ENCODE results near the gene CRABP1. TPM values are rescaled to one million over a fixed set of nuclear protein-coding genes. Genes with fewer than 3 reads are reported as not detected.

Gene CRABP1
- total RNA-seq, result 1 to 10 TPM in 2 of 4 donors, under 1 TPM in 1, not detected in 1; 0.50 to 5.3 (median 3.6) TPM

DNA sequence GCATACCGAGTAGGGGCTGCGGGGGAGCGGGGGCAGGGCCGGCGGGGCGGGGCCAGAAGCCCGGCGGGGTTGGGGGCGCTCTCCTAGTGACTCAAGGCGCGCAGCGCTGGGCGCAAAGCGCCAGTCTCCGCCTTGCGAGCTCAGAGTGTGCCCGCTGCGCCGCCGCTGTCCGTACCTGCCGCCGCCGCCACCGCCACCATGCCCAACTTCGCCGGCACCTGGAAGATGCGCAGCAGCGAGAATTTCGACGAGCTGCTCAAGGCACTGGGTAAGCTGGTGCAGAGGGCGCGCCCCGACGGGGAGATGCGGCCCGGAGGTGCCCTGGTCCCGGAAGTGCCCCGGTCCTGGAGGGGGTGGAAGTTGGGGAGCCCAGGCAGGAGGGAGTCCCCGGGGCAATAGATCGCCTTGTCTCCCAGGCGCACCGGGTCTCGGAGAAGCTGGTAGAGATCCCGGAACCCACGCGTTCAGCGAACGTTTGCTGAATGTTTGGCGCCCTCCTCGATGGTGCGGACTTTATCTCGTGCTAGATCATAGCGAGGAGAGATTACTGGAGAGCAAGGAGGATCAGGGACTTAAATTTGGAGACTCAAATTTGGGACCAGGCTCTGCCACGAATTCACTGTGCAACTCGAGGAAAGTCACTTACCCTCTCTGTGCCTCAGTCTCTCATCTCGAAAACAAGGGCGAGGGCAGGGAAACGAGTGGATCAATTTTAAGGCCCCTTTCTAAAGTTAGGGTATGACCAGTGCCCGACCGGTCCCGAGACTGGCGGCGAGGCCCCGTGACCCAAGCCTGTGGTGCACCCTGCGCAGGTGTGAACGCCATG is at the start of gene CRABP1:
CRABP1 (plus strand) TSS at position 123 of the 826 bp plus-strand sequence; CDS start at position 199, 76 bp downstream.
- 3% methylated on average over 18 of the region's 67 CpGs; no CpG with 5 or more reads in 1 of the 2 donors for WGBS, 2 donors (ENCODE audit: low coverage in 1 of 2)
- H3K4me1 ChIP-seq, result peaks cover 0 to 16% (median 0%) of the 10 kb centered on the region in 3 donors

DNA sequence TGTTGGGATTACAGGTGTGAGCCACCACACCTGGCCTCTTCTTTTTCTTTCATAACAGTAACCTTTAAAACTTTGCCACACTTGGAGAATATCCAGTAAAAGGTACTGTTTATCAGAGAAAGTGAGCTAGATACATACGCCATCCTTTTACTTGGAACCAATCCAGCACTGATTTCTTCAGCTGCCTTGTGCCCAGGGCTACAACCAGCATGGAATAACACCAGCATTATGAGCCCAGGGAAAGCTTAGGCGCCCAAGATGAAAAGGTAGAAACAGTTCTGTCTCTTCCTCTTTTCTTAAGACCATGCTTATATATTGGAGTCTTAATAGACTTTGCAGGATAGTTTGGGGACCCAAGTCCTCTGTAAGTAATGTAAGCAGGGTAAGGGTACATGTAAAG is 49.1 kb upstream of the CRABP1 start:
- Histone ChIP-seq H3K36me3 (peaks cover 0 to 90% of the 10 kb centered on the region in 2 donors), H3K27me3 (no peaks in the 10 kb centered on the region), H3K4me1 (no peaks in the 10 kb centered on the region), H3K4me3 (no peak overlapping the region), H3K9me3 (no peaks in the 10 kb centered on the region), H3K27ac (no peak overlapping the region)
- 58% methylated on average over 2 of the region's 2 CpGs; no CpG with 5 or more reads in 1 of the 2 donors for WGBS, 2 donors (ENCODE audit: low coverage in 1 of 2)
- TF ChIP-seq EP300 (IDR thresholded peaks at IDR 0.05) (no peak), POLR2AphosphoS5 (IDR thresholded peaks at IDR 0.05) (no peak), POLR2A (IDR thresholded peaks at IDR 0.05) (no peak), CTCF (IDR thresholded peaks at IDR 0.05) (no peak)
- ATAC-seq, result no peak

More for the DNA sequence above, at the start of gene CRABP1:
- no peaks in the 10 kb centered on the region for H3K36me3 ChIP-seq
- ATAC-seq, result no peak
- H3K4me3 ChIP-seq, result peak within 1 kb of the TSS in 1 of 2 donors; percentile 6
- H3K27me3 ChIP-seq, result peaks cover 89% of the 10 kb centered on the region
- H3K27ac ChIP-seq, result no peak within 1 kb of the TSS
- no peak for TF ChIP-seq CTCF (IDR thresholded peaks at IDR 0.05)
- no peak for TF ChIP-seq POLR2AphosphoS5 (IDR thresholded peaks at IDR 0.05)
- no peak for TF ChIP-seq EP300 (IDR thresholded peaks at IDR 0.05)
- no peak for TF ChIP-seq POLR2A (IDR thresholded peaks at IDR 0.05)
- H3K9me3 ChIP-seq, result no peaks in the 10 kb centered on the region

GRCh38 chr15:78291698-78292097 is 48.5 kb upstream of the CRABP1 start:
- H3K9me3 ChIP-seq, result no peaks in the 10 kb centered on the region
- H3K4me1 ChIP-seq, result no peaks in the 10 kb centered on the region
- TF ChIP-seq POLR2A (IDR thresholded peaks at IDR 0.05), result no peak
- TF ChIP-seq CTCF (IDR thresholded peaks at IDR 0.05), result no peak
- no peak for TF ChIP-seq POLR2AphosphoS5 (IDR thresholded peaks at IDR 0.05)
- TF ChIP-seq EP300 (IDR thresholded peaks at IDR 0.05), result no peak
- 100% methylated on average over 2 of the region's 2 CpGs; no CpG with 5 or more reads in 1 of the 2 donors for WGBS, 2 donors (ENCODE audit: low coverage in 1 of 2)
- ATAC-seq, result no peak
- no peaks in the 10 kb centered on the region for H3K27me3 ChIP-seq
- no peak overlapping the region for H3K4me3 ChIP-seq
- no peak overlapping the region for H3K27ac ChIP-seq
- peaks cover 0 to 83% of the 10 kb centered on the region in 2 donors for H3K36me3 ChIP-seq

DNA sequence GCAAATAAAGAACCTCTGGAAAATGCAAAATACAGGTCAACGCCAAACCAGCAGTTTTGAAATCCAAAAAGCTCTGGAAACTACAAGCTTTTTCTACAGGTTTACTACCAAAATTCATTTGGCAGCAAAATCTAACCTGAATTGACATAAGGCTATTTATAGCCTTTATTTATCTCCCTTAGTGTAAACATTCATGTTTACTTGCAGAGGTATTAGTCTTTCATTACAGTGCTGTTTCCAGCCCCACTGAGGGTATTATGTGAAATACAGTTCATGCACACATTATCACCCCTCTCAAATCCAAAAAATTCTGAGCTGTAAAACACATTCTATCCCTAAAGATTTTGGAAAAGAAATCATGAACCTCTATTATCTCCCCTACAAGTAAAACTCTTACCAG is 47.9 kb upstream of the CRABP1 start:
- Histone ChIP-seq H3K9me3 (no peaks in the 10 kb centered on the region), H3K4me3 (no peak overlapping the region), H3K36me3 (peaks cover 0 to 78% of the 10 kb centered on the region in 2 donors), H3K4me1 (peaks cover 0 to 3% (median 0%) of the 10 kb centered on the region in 3 donors), H3K27ac (no peak overlapping the region), H3K27me3 (no peaks in the 10 kb centered on the region)
- ATAC-seq, result no peak
- WGBS, 2 donors (ENCODE audit: low coverage in 1 of 2), result 88 to 92% methylated on average over 1 of the region's 1 CpG
- TF ChIP-seq POLR2AphosphoS5 (IDR thresholded peaks at IDR 0.05), result no peak
- no peak for TF ChIP-seq CTCF (IDR thresholded peaks at IDR 0.05)
- TF ChIP-seq EP300 (IDR thresholded peaks at IDR 0.05), result no peak
- no peak for TF ChIP-seq POLR2A (IDR thresholded peaks at IDR 0.05)

All from gastroesophageal sphincter (tissue), 4 donors.